Tibial artery (tissue), 4 donors: ENCODE results near the gene AZU1.

Source experiments
- DNase-seq, 2 donors: peaks; one replicate each; pipeline ENCODE4 v3.0.0-alpha.2; 2019
- H3K27ac ChIP-seq, 2 donors: fragments of 200-600 bp; sonication (generic) in 1 of 2; 1 replicate in 1 of 2; 2 replicates in 1 of 2; pipeline ENCODE4 v1.5.1; 2018 to 2019; ENCODE audit warnings: mild to moderate bottlenecking in 1 of 2
- H3K27me3 ChIP-seq, 2 donors: fragments of 200-600 bp; sonication (generic) in 1 of 2; one replicate each; pipeline versions ENCODE4 v1.5.1 to v1.6.0; 2016 to 2019
- H3K36me3 ChIP-seq, 3 donors: fragments of 200-600 bp; sonication (generic) in 2 of 3; one replicate each; pipeline ENCODE4 v1.5.1; 2016 to 2019; ENCODE audit warnings: mild to moderate bottlenecking in 2 of 3
- H3K4me1 ChIP-seq, 4 donors: fragments of 200-600 bp; sonication (generic) in 2 of 4; 1 replicate in 3 of 4; 2 replicates in 1 of 4; pipeline ENCODE4 v1.5.1; 2016 to 2019
- H3K4me3 ChIP-seq, 2 donors: fragments of 200-600 bp; sonication (generic) in 1 of 2; 1 replicate in 1 of 2; 2 replicates in 1 of 2; pipeline ENCODE4 v1.5.1; 2018 to 2019; ENCODE audit warnings: mild to moderate bottlenecking in 2 of 2
- H3K9me3 ChIP-seq, 3 donors: fragments of 200-600 bp; sonication (generic) in 1 of 3; one replicate each; pipeline ENCODE4 v1.5.1; 2016 to 2019
- intact Hi-C: fragments of 100-400 bp; cut with DNase I; formaldehyde crosslinking; loops from one replicate; pipeline ENCODE4 v1.15.0; 2023; ENCODE audit warnings: low total_unique reads
- TF ChIP-seq, protein P1 (sequence below), 2 experiments: fragments of 200-600 bp in 1 of 2; fragments of 450-650 bp in 1 of 2; IDR thresholded peaks; one replicate each; pipeline ENCODE4 v1.5.1; 2017 to 2019; ENCODE audit warnings: antibody characterized with exemption in 2 of 2, mild to moderate bottlenecking in 1 of 2, moderate library complexity in 1 of 2

AZU1 gene

DNA sequence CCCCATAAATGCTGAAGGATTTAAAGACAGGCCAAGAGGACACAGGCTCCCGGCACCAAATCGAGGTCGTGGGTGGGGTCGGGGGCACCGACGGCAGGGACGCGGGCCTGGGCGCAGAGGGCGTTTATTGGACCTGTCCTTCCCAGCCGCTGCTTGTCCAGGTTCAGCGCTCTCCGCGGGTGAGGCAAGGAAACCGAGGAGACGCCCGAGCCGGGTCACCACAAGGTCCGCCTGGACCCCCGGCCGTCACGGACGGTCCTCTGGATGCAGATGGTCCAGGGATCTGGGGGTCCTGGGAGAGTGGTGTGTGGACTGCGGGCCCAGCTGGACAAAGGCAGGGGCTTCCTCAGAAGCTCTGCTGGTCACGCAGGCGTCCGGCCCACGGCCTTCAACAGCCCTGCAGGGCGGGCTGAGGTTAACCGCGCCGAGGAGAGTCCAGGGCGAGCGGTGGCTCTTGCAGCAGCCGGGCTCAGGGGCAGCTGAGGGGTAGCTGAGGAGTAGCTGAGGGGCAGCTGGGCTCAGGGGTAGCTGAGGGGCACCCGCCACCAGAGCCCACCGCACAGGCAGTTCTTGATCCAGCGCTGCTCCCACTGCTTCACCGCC lies 40.3 kb downstream of the AZU1 start:
- DNase-seq: no peak
- Histone ChIP-seq H3K27me3 (peaks cover 0 to 1% of the 10 kb centered on the region in 2 donors), H3K4me1 (peaks cover 0 to 20% (median 11%) of the 10 kb centered on the region in 4 donors), H3K4me3 (no peak overlapping the region), H3K36me3 (peaks cover 14 to 58% (median 33%) of the 10 kb centered on the region in 3 donors), H3K27ac (no peak overlapping the region), H3K9me3 (no peaks in the 10 kb centered on the region)
- intact Hi-C loops: no loop called here
- TF ChIP-seq, protein P1, sequence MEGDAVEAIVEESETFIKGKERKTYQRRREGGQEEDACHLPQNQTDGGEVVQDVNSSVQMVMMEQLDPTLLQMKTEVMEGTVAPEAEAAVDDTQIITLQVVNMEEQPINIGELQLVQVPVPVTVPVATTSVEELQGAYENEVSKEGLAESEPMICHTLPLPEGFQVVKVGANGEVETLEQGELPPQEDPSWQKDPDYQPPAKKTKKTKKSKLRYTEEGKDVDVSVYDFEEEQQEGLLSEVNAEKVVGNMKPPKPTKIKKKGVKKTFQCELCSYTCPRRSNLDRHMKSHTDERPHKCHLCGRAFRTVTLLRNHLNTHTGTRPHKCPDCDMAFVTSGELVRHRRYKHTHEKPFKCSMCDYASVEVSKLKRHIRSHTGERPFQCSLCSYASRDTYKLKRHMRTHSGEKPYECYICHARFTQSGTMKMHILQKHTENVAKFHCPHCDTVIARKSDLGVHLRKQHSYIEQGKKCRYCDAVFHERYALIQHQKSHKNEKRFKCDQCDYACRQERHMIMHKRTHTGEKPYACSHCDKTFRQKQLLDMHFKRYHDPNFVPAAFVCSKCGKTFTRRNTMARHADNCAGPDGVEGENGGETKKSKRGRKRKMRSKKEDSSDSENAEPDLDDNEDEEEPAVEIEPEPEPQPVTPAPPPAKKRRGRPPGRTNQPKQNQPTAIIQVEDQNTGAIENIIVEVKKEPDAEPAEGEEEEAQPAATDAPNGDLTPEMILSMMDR (IDR thresholded peaks at IDR 0.05): no peak

DNA sequence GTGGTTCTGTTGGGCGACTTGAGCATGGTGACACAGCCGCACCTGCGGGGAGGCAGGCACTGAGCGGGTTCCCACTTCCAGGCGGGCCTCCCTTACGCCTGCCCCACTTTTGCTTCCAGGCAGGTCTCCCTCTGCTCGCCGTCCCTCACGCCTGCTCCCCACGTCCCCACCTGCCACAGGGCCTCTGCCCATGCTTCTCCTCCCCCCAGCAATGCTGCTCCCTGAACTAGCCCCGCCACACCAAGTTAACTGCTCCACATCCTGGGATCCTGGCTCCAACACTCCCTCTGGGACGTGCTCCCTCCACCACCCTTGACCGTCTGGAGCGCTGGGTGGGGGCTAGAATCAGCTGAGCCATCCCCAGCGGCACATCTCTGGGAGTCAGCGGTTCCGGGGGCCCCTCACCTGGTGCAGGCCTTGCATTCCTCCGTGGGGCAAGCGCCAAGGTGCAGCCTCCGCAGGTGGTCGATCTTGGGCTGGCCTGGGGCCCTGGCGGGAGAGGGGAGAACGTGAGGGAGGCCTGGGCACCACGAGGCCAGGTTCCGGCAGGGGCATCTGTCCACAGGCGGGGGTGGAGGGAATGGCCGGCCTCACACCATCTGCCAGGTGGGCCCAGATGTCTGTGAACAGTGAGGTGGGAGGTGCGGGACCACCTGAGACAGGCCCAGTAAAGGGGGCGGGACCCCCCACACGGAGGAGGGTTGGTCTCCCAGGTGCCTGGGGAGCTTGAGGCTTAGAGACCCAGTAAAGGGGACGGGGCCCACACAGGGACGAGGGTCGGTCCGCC lies 41.0 kb downstream of the AZU1 start:
- peaks cover 18 to 63% (median 38%) of the 10 kb centered on the region in 3 donors for H3K36me3 ChIP-seq
- H3K27ac ChIP-seq: peak overlapping the region; percentile 62 to 70
- intact Hi-C loops: no loop called here

DNA sequence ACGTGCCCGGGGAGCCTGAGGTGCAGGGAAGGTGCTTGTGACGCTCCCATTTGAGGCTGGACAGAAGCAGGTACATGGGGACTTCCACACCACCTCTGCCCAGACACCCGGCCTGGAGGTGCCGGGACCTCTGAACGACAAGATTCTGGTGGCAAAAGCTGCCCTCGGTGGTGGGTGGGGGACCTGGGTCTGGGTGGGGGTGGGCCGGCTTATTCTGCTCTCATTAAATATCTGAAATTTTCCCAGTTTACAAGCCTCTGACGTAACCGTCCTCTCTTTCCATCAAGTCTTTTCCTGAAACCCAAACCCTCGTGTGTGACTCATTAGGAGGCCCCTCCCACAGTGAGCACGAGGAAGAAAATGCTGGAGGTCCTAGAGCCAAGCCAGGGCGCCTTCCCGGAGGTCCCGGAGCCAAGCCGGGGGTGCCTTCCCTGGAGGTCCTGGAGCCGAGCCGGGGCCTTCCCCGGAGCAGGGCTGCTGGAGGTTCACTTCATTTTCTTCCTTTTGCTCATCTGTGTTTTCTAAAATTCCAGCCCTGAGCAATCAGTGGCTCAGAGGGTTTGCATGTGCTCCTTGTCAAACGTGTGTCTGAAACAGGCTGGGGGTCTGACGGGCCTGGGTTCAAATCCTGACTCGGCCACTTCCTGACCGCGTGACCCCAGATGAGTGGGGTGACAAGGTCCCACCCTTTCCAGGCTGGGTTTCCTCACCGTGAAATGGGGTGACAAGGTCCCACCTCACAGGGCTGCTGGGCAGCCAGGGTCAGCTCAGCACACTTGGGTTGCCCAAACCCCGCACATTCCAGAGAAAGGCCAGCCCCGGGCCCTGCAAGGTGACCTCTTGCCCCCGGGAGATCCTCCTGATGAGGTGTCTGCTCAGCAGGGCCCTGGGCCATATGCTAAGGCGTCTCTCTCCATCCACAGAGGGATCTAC lies 41.9 kb downstream of the AZU1 start:
- Histone ChIP-seq H3K4me3 (no peak overlapping the region), H3K4me1 (peaks cover 0 to 16% (median 10%) of the 10 kb centered on the region in 4 donors), H3K27me3 (no peaks in the 10 kb centered on the region), H3K9me3 (no peaks in the 10 kb centered on the region), H3K27ac (peak overlapping the region; percentile 62 to 70), H3K36me3 (peaks cover 25 to 71% (median 46%) of the 10 kb centered on the region in 3 donors)
- intact Hi-C loops: no loop called here
- DNase-seq: peak; percentile 85 to 90
- TF ChIP-seq, protein P1 (IDR thresholded peaks at IDR 0.05): no peak

More for the DNA sequence above, 41.0 kb downstream of the AZU1 start:
- no peak for DNase-seq
- Histone ChIP-seq H3K4me3 (no peak overlapping the region), H3K4me1 (peaks cover 0 to 18% (median 11%) of the 10 kb centered on the region in 4 donors), H3K9me3 (no peaks in the 10 kb centered on the region), H3K27me3 (no peaks in the 10 kb centered on the region)
- TF ChIP-seq, protein P1 (IDR thresholded peaks at IDR 0.05): no peak

DNA sequence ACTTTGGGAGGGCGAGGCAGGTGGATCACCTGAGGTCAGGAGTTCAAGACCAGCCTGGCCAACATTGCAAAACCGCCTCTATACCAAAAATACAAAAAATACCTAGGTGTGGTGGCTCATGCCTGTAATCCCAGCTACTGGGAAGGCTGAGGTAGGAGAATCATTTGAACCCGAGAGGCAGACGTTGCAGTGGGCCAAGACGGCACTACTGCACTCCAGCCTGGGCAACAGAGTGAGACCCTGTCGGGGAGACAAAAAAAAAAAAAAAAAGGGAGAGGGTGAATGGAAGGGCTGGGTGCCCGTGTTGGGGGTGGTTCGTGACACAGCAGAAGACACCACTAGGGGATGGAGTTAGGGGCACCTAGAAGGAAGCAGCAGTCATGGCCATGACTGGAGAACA lies 42.7 kb downstream of the AZU1 start:
- Histone ChIP-seq H3K4me1 (peaks cover 0 to 16% (median 10%) of the 10 kb centered on the region in 4 donors), H3K27ac (peak overlapping the region; percentile 62 to 70), H3K36me3 (peaks cover 30 to 79% (median 53%) of the 10 kb centered on the region in 3 donors), H3K4me3 (no peak overlapping the region), H3K9me3 (no peaks in the 10 kb centered on the region), H3K27me3 (no peaks in the 10 kb centered on the region)
- TF ChIP-seq, protein P1 (IDR thresholded peaks at IDR 0.05): no peak
- no peak for DNase-seq
- intact Hi-C loops: no loop called here

DNA sequence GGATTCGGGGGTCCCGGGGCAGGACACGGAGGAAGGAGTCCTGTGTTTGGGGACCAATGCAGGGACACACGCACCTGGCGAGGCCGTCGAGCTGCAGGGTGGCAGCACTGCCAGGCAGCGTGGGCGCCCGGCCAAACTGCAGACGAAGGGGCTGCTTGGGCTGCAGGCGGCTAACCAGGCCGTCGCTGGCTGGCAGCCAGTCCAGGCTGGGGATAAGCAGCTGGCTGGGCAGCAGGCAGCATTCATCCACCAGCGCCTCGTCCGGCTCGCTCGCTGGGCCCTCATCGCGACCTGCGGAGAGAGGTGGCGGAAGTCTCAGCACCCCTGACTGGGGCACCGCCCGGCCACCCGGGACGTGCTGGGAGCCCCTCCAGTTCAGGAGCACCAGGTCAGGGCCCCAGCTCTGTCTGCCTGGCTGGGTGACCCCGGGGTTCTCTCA lies 43.3 kb downstream of the AZU1 start:
- no peak overlapping the region for H3K27ac ChIP-seq
- H3K4me3 ChIP-seq: no peak overlapping the region
- H3K4me1 ChIP-seq: peaks cover 0 to 16% (median 10%) of the 10 kb centered on the region in 4 donors
- intact Hi-C loops: no loop called here
- no peaks in the 10 kb centered on the region for H3K9me3 ChIP-seq
- no peaks in the 10 kb centered on the region for H3K27me3 ChIP-seq
- TF ChIP-seq, protein P1 (IDR thresholded peaks at IDR 0.05): no peak
- no peak for DNase-seq
- peaks cover 30 to 86% (median 60%) of the 10 kb centered on the region in 3 donors for H3K36me3 ChIP-seq
